Common myeloid progenitor, CD34-positive (primary cell): ENCODE results near the gene TAF11L14.
"Not testable (repeated sequence)": the region's sequence is repeated elsewhere in the genome, so short reads cannot be mapped to it uniquely, and the experiment has no call there.

Experiments
- CTCF ChIA-PET: fragments of 350-600 bp; sonication (Branson Sonifier 250); formaldehyde crosslinking; loops from one replicate; lab custom pipeline; 2021; ENCODE audit warnings: antibody characterized with exemption; lab: Charles Lee
- POLR2A ChIA-PET: fragments of 350-600 bp; sonication (Branson Sonifier 250); formaldehyde crosslinking; loops from one replicate; lab custom pipeline; 2021; ENCODE audit warnings: antibody characterized with exemption; lab: Charles Lee
- DNase-seq, 3 donors: peaks; one replicate each; pipeline versions ENCODE4 v3.0.0 to v3.0.0-alpha.2; 2013
- H3K27ac ChIP-seq, 2 experiments: 1 replicate in 1 of 2; 2 replicates in 1 of 2; pipeline ENCODE4 v1.7.0; 2013; ENCODE audit warnings: inconsistent platforms in 2 of 2, low read length in 2 of 2, mild to moderate bottlenecking in 2 of 2, low read depth in 1 of 2, moderate library complexity in 1 of 2; ENCODE audit not compliant: severe bottlenecking in 2 of 2, insufficient read depth in 1 of 2, poor library complexity in 1 of 2
- H3K27me3 ChIP-seq, 5 experiments: replicated peaks in 2 of 5; 1 replicate in 3 of 5; 2 replicates in 2 of 5; pipeline versions ENCODE4 v1.6.1 to v1.7.0; 2013; ENCODE audit warnings: low read length in 4 of 5, mild to moderate bottlenecking in 2 of 5, moderate library complexity in 2 of 5, inconsistent platforms in 1 of 5; ENCODE audit not compliant: insufficient read depth in 5 of 5, control insufficient read depth in 4 of 5
- H3K36me3 ChIP-seq, 4 experiments: 1 replicate in 2 of 4; 2 replicates in 2 of 4; pipeline versions ENCODE4 v1.6.1 to v1.7.0; 2013; ENCODE audit warnings: low read length in 3 of 4, control low read depth in 1 of 4, mild to moderate bottlenecking in 1 of 4; ENCODE audit not compliant: control insufficient read depth in 4 of 4, insufficient read depth in 4 of 4
- H3K4me1 ChIP-seq, 4 experiments: 1 replicate in 3 of 4; 2 replicates in 1 of 4; pipeline versions ENCODE4 v1.6.1 to v1.7.1; 2013; ENCODE audit warnings: low read length in 3 of 4, mild to moderate bottlenecking in 3 of 4, control low read depth in 1 of 4, inconsistent platforms in 1 of 4, moderate library complexity in 1 of 4; ENCODE audit not compliant: control insufficient read depth in 4 of 4, insufficient read depth in 4 of 4; ENCODE audit errors: control extremely low read depth in 1 of 4
- H3K4me3 ChIP-seq, 7 experiments: 1 replicate in 4 of 7; 2 replicates in 3 of 7; pipeline versions ENCODE4 v1.5.1 to v1.7.0; 2013; ENCODE audit warnings: mild to moderate bottlenecking in 7 of 7, low read length in 6 of 7, moderate library complexity in 6 of 7, inconsistent platforms in 2 of 7, low read depth in 2 of 7, control low read depth in 1 of 7; ENCODE audit not compliant: insufficient read depth in 4 of 7, control insufficient read depth in 1 of 7; ENCODE audit errors: extremely low read depth in 1 of 7
- H3K9me3 ChIP-seq, 5 experiments: 1 replicate in 4 of 5; 2 replicates in 1 of 5; pipeline versions ENCODE4 v1.6.1 to v1.7.1; 2013; ENCODE audit warnings: low read length in 4 of 5, mild to moderate bottlenecking in 2 of 5, inconsistent platforms in 1 of 5, low read depth in 1 of 5, moderate library complexity in 1 of 5; ENCODE audit not compliant: control insufficient read depth in 4 of 5, insufficient read depth in 2 of 5; ENCODE audit errors: control extremely low read depth in 1 of 5
- WGBS: methylation state at CpG from one replicate; pipeline ENCODE4 v1.1.5; 2013; ENCODE audit not compliant: insufficient coverage; 5-methylcytosine and 5-hydroxymethylcytosine counted together

TAF11L14 gene

DNA sequence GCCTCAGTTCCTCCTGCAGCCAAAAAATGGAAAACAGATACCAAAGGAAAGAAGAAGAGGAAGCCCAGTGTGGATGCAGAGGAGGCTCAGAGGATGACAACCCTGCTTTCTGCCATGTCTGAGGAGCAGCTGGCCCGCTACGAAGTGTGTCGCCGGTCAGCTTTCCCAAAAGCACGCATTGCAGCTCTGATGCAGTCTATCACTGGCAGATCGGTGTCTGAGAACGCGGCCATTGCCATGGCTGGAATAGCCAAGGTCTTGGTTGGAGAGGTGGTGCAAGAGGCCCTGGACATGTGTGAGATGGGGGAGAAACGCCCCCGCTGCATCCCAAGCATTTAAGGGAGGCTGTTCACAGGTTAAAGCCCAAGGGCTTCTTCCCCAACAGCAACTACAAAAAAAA lies 15.0 kb downstream of the TAF11L14 start:
- H3K27ac ChIP-seq, H3K4me3 ChIP-seq, POLR2A ChIA-PET, DNase-seq, H3K27me3 ChIP-seq, H3K9me3 ChIP-seq, H3K36me3 ChIP-seq, CTCF ChIA-PET, H3K4me1 ChIP-seq: not testable (repeated sequence)
- 98% methylated on average over 8 of the region's 10 CpGs for WGBS

DNA sequence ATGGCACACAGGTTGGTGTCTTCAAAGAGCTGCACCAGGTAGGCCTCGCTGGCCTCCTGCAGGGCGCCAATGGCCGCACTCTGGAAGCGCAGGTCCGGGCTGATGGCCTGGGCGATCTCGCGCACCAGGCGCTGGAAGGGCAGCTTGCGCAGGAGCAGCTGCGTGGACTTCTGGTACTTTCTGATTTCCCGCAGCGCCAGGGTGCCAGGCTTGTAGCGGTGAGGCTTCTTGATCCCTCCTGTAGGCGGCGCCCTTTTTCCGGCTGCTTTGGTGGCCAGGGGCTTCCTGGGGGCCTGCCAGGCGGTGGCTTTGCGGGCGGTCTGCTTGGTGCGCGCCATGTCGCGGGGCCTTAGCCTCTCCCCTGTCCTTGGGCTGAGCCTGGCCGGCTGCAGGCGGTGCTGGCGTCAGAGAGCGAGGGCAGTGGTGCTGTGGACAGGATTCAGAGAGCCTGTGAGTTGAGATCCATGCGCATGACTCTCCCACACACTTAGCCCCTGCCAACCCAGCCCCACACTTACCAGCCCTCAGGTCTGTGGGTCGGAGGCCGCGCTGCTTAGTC lies 21.0 kb downstream of the TAF11L14 start:
- POLR2A ChIA-PET, H3K4me3 ChIP-seq, H3K36me3 ChIP-seq, CTCF ChIA-PET, H3K9me3 ChIP-seq, DNase-seq, H3K27ac ChIP-seq, H3K27me3 ChIP-seq, H3K4me1 ChIP-seq: not testable (repeated sequence)
- WGBS, result 98% methylated on average over 17 of the region's 32 CpGs

DNA sequence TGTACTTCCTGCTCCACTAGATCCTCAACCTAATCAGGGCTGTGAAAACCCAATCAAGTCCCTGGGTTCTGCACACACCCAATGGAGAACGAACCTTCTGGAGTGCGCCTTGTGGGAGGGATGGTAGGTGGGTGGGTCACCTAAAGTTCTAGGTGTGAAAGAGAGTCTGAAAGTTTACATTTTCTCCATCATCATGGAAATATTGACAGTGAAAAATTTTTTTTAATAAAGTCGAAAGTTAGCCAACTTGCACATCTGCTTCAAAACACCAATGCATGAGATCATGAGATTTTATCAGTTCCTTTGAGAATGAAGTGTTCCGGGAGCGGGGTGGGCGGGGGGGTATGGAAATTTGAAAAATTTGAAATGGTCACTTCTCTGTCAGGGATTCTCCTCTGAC lies 21.7 kb downstream of the TAF11L14 start:
- no CpG with 5 or more reads among the region's 6 CpGs for WGBS
- POLR2A ChIA-PET, result no interaction called here
- no peaks in the 10 kb centered on the region for H3K9me3 ChIP-seq
- no peaks in the 10 kb centered on the region for H3K4me1 ChIP-seq
- no peak overlapping the region for H3K27ac ChIP-seq
- no peak overlapping the region for H3K4me3 ChIP-seq
- DNase-seq, result no peak
- H3K36me3 ChIP-seq, result no peaks in the 10 kb centered on the region
- no peaks in the 10 kb centered on the region for H3K27me3 ChIP-seq
- CTCF ChIA-PET, result no interaction called here

DNA sequence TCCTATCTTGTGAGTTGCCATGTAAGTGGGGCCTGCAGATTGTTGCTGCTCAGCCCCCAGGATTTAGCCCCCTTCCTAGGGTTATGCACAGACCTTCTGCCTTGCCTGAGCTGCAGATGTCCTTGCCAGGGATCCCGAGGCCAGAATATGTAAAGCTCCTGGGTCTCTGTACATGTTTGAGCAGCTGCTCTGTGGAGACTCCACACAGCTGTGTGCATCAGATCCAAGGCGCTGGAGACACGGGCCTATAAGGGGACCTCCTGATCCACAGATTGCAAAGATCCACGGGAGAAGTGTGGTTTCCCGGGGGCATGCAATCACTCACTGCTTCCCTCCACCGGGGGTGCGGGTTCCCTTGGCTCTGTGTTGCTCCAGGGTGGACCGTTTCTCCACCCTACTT lies 28.9 kb downstream of the TAF11L14 start:
- no peak overlapping the region for H3K27ac ChIP-seq
- no peak for DNase-seq
- no peak overlapping the region for H3K4me3 ChIP-seq
- no peaks in the 10 kb centered on the region for H3K36me3 ChIP-seq
- no peaks in the 10 kb centered on the region for H3K9me3 ChIP-seq
- ChIA-PET CTCF (no interaction called here), POLR2A (no interaction called here)
- H3K4me1 ChIP-seq, result no peaks in the 10 kb centered on the region
- H3K27me3 ChIP-seq, result no peaks in the 10 kb centered on the region
- WGBS, result 98% methylated on average over 5 of the region's 8 CpGs

DNA sequence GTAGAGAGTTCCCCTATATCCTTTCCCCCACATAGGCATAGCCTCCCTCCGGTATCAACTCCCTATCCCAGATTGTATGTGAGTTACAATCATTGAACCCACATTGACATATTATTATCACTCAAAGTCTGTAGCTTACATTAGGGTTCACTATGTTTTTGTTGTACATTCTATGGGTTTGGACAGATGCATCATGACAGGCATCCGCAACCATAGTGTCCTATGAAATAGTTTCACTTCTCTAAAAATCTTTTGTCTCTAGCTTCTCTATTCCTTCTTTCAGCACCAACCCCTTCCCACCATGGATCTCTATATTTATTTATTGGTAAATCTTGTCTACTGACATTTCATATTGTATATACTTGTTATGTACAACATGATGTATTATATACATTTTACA lies 31.6 kb downstream of the TAF11L14 start:
- DNase-seq, result no peak
- no peaks in the 10 kb centered on the region for H3K4me1 ChIP-seq
- H3K4me3 ChIP-seq, result no peak overlapping the region
- WGBS, result no CpG with 5 or more reads among the region's 2 CpGs
- no peak overlapping the region for H3K27ac ChIP-seq
- ChIA-PET CTCF (no interaction called here), POLR2A (no interaction called here)
- peaks cover 0 to 4% (median 2%) of the 10 kb centered on the region in 5 experiments for H3K9me3 ChIP-seq
- H3K27me3 ChIP-seq, result no peaks in the 10 kb centered on the region
- H3K36me3 ChIP-seq, result no peaks in the 10 kb centered on the region

DNA sequence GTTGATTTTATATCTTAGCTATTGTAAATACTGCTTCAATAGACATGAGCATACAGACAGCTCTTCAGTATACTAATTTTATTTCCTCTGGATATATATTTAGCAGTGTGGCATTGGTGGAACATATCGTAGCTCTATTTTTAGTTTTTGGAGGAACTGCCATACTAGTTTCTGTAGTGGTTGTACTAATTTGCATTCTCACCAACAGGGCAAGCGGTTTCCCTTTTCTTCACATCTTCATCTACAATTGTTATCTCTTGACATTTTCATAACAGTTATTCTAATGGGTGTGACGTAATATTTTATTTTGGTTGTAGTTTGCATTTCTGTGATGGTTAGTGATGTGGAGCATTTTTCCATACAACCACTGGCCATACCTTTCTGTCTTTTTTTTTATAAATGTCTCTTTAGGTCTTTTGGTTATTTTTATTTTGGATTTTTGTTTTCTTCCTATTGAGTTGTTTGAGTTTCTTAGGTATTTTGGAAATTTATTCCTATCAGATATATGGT lies 32.5 kb downstream of the TAF11L14 start:
- Histone ChIP-seq H3K27me3 (no peaks in the 10 kb centered on the region), H3K4me1 (no peaks in the 10 kb centered on the region), H3K4me3 (no peak overlapping the region), H3K9me3 (peaks cover 0 to 11% (median 7%) of the 10 kb centered on the region in 5 experiments), H3K36me3 (no peaks in the 10 kb centered on the region), H3K27ac (no peak overlapping the region)
- WGBS, result no CpG with 5 or more reads among the region's 3 CpGs
- ChIA-PET CTCF (no interaction called here), POLR2A (no interaction called here)
- no peak for DNase-seq

DNA sequence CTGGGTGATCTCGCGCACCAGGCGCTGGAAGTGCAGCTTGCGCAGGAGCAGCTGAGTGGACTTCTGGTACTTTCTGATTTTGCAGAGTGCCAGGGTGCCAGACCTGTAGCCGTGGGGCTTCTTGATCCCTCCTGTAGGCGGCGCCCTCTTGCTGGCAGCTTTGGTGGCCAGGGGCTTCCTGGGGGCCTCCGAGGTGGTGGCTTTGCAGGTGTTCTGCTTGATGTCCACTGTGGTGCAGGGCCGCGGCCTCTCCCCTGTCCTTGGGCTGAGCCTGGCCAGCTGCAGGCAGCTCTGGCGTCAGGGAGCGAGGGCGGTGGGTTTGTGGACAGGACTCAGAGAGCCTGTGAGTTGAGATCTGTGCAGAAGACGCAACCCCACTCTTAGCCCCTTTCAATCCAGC lies 36.1 kb downstream of the TAF11L14 start:
- Histone ChIP-seq H3K27me3 (no peaks in the 10 kb centered on the region), H3K4me3 (no peak overlapping the region), H3K4me1 (no peaks in the 10 kb centered on the region), H3K27ac (no peak overlapping the region), H3K36me3 (no peaks in the 10 kb centered on the region), H3K9me3 (peaks cover 0 to 13% (median 7%) of the 10 kb centered on the region in 5 experiments)
- CTCF ChIA-PET, result no interaction called here
- no peak for DNase-seq
- 95% methylated on average over 13 of the region's 14 CpGs for WGBS
- POLR2A ChIA-PET, result no interaction called here
